Stimulated activated CD8-positive, alpha-beta memory T cell treated with anti-CD3 and anti-CD28 coated beads, Interleukin-4, amount 100 ng/mL, for 1 hour (primary cell): ENCODE results near the gene FNBP1L.

Experiments used
- DNase-seq, 2 donors: peaks; one replicate each; pipeline ENCODE4 v3.0.0-alpha.2; 2020; ENCODE audit warnings: low read depth in 2 of 2, low spot score in 1 of 2

The FNBP1L gene

DNA sequence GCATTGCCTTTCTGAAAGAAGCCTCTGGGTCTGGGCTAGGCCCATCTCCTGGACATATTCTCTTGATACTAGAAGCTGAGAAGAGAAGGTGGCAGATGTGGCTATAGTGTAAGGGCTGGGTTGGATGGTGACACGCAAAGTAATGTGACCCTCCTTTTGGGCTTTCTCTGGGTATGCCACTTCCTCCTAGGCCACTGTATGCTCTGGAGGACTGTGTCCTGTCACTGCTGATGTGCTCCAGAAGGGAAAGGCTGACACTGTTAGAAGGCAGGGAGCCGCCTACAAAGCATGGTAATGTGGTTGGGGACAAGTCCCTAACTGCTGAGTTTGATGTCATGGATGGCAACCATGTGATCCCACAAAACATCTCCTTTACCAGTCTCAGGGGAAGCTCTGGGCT is 121.6 kb downstream of the FNBP1L start:
- DNase-seq: no peak

DNA sequence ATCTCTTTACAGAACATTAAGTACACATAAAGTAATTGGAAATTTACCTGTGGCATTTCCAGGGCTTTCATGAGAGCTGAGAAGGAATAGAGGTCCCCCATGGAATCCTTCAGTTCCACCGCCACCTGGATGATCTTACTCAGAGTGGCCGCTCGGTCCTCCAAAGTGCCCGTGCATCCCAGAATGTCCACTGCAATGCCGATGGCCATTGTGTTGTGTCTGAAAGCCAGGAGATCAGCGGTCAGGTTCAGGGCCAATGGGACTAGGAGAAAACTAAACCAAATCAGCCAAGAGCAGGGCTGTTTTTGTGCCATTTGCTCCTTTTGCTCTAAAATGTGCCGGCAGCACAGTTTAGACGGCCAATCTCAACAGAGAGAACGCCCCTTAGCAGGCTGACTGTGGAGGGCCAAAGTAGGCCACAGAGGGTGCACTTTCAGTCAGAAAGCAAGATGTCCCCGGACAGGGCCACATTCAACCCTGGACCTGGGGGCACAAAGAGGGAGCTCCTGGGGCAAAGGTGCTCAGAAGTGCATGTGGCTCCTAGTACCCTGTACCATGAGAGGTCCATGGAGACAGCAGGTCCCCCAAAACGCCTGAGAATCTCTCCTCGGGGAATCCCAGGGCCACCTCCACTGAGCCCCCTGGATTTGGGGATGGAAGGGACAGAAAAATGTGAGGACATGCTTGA is 123.8 kb downstream of the FNBP1L start:
- DNase-seq: no peak

GRCh38 chr1:93573940-93574469 is 126.1 kb downstream of the FNBP1L start:
- DNase-seq: no peak

DNA sequence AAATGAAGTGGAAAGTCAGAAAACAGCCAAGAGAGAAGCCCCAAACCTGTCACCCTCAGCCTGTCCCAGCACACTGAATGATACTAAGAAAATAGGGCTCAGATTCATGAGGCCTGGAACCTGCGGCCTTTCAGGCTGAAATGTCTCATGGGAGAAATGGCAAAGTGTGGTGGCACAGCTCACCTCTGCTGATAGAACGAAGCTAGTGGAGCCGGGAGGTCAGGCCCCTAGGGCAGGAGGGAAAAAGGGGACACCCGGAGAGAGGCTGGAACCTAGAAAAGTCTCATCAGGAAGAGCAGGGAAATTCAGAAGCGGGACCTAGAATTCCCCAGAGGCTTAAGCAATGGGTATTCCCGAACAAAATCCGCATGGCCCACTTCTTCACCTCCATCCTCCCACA is 126.6 kb downstream of the FNBP1L start:
- no peak for DNase-seq

DNA sequence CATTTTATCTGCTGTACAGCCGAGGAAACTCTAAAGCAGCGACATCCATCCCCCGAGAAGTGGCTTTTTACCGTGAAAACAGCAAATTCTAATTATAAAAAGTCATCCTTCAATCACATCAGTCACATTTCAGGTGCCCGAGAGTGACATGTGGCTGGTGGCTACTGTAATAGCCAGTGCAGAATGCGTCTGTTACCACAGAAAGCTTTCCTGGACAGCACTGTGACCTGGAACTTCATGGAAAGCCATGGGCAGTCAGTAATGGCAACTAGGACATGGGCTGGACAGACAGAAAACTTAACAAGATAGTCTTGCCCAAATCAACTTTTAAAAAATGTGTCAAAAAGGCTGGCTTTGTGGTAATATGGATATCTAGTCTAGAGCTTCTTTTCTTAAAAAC is 127.1 kb downstream of the FNBP1L start:
- no peak for DNase-seq

DNA sequence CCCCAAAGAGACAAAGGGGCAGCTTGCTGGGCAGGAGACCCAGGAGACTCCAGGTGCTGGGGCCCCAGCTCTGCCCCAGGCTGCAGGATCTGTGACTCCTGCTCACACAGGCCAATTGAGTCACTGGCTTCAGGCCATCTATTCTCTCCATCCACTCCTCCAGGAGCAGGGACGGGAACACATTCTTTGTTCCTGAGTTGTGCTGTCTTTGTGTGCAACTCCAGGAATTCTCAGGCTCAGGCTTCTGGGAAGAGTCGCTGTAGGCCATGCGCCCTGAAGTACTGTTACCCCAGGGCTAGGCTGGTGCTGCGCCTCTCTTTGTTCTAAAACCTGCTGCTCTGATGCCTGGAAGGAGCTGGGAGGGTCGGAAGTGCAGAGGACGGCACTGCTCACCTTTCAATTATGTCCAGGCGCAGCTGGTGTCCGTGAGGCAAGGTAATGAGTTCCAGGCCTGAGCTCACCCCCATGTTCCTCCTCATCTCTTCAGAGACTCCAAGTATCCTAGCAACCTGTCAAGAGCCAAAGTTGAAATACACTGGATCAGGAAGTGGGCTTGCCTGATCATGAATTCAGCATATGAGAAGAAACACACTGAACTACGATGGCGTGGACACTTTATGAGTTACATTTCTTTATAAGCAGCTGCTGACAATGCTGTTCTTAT is 127.8 kb downstream of the FNBP1L start:
- DNase-seq: no peak

- no peak for DNase-seq
Measured at GRCh38 chr1:93576346-93576745, 128.4 kb downstream of the FNBP1L start.

DNA sequence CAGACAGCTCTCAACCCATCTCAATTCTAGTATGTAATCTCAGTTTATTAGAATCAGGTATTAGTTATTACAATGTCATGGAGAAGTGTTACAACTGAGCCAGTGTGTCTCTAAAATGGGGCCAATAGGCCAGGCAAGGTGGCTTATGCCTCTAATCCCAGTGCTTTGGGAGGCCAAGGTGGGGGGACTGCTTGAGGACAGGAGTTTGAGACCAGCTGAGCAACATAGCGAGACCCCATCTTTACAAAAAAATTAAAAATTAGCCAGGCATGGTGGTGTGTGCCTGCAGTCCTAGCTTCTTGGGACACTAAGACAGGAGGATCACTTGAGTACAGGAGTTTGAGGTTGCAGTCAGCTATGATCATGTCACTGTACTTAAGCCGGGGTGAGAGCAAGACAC is 128.8 kb downstream of the FNBP1L start:
- no peak for DNase-seq

- no peak for DNase-seq
Measured at GRCh38 chr1:93577536-93578432, 129.9 kb downstream of the FNBP1L start.

DNA sequence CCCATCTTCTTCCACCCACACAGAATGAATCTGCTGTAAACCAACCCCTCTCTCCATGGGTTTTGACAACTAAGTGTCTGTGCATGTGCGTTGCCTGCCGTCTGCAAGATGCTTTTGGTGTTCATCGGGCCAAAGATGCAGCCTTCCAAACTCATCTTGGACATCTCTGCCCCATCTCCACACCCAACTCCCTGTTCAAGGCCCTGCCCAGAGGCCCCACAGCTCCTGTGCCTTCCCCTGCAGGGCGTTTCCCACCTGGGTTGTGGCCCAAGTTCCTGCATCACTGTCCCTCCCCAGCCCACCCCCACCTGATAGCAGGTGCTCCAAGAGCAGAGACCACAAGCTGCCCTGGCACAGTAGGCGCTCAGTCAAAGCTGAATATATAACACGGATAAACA is 130.5 kb downstream of the FNBP1L start:
- DNase-seq: no peak

DNA sequence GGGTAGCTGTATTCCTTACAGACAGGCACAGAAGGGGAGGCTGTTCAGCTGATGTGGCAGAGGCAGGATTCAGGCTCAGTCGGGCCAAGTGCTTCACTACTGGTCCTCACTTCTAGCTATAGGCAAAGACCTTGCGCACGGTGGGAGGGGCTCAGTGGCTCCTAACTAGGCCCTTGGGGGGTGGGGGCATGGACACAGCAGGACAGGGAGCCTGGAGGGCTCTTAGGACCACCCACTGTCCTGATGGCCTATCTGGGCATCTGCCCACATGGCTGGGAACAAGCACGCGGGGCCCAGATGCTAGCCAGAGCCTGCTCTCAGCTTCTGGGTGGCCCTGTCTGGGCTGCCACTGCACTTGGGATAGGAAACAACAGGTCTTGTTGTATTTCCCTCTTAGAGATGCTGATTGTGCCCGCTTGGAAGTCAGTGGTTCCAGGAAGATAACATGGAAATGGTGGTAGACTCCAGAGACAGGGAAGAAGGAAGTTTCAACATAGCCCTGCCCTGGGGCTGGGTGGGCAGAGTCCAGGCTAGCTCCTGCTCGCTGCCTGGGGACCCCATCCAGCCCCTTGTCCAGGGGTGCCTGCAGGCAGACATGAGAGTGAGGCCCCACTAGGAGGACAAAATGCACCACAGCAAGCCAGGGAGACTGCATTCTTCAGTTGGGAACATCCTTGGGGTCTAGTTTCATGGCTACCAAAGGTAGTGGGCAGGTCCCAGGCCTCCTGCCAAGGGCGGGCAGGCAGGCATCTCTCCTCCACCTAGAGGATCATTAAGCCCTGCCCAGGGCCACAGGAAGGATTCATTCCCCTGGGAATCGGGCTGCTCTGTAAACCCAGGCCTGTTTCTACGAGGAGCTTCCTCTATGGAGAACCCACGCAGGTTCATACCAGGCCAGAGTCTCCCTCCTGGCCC is 131.2 kb downstream of the FNBP1L start:
- no peak for DNase-seq

DNA sequence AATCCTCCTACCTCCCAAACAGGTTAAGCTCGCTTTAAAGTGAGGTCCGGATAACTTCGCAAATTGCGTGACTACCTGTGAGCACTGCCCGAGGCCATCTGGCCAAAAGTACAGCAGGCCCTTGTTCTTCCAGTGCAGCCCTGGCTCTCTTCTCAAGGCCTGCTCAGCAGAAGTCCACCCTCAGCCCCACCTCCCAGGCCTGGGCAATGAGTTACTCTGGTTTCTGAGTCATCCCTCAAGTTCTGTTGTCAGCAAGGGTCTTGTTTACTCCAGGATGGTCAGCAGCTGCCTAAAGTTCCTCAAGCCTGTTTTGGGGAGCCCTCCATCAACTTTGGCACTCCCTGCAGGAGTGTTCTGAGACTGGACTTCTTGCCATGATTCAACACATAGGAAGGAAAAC is 132.0 kb downstream of the FNBP1L start:
- no peak for DNase-seq

DNA sequence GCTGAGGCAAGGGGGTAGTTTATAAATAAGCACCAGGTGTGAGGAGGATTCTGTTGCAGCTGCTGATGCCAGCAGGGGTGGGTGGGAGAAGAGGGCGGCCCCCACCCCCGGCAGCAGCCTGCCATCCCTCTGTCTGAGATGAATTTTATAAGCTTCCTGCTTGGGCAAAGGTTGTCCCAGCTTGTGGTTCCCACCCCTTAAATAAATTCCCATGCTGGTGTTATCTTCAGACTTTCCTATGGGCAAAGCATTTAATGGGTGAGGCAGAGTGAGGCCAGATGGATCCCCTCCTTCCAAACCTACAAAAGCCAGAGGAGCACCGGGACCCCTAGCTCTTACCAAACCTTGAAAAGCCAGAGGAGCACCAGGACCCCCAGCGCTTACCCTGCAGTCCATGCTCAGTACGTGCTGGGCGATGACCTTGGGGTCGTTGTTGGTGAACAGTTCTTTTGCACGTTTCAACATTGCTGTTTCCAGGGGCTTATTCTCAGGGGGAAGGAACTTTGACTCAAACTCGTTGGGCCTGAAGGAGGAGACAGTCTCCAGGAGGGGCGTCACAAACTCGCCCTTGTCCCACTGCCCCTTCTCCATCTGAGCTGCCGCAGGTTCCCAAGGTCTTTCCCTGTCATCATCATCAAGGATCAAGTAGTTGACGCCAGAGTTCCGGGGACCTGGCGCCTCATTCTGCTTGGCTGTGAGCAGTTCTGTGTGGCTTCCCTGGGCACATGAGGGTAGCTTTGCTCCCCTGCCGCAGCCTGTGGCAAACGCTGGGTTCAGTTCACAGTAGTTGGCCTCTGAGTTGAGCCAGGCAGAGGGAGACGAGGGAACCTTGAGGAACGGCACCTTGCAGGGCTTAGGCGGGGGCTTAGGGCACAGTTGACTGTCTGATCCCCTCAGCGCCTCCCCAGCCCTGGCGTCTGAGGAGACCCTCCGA is 134.3 kb downstream of the FNBP1L start:
- DNase-seq: no peak

DNA sequence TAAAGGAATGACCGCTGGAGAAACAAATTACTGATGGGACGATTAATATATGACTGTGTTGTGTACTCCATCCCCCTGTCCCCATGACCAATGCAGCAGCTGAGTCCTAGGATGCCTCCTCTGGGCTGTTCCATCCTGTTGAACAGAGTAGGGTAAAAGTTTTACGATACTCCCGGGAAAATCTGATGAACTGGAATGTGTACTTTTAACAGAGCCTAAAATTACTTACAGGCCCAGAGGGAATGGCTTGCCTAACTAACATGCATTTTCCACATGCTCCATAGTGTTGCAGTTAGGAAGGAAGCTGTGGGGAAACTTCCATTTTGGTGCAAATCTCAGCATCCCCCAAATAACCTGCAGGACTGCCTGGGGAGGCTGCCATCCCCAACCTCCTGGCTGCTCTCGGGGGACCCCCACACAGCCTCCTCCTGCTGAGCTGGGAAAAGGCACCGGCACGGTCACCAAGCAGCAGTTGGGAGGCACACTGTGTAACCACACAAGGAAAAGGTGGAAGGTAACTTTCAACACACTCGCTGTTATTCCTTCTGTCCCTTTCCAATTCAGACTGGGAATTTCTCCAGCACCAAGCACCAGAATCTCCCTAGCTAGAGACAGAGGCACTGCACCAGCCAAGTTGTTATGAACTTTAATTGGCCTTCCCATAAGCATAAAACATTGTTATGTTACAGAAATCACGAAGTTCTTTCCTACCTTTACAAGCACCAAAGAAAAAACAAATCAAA is 136.5 kb downstream of the FNBP1L start:
- DNase-seq: no peak

DNA sequence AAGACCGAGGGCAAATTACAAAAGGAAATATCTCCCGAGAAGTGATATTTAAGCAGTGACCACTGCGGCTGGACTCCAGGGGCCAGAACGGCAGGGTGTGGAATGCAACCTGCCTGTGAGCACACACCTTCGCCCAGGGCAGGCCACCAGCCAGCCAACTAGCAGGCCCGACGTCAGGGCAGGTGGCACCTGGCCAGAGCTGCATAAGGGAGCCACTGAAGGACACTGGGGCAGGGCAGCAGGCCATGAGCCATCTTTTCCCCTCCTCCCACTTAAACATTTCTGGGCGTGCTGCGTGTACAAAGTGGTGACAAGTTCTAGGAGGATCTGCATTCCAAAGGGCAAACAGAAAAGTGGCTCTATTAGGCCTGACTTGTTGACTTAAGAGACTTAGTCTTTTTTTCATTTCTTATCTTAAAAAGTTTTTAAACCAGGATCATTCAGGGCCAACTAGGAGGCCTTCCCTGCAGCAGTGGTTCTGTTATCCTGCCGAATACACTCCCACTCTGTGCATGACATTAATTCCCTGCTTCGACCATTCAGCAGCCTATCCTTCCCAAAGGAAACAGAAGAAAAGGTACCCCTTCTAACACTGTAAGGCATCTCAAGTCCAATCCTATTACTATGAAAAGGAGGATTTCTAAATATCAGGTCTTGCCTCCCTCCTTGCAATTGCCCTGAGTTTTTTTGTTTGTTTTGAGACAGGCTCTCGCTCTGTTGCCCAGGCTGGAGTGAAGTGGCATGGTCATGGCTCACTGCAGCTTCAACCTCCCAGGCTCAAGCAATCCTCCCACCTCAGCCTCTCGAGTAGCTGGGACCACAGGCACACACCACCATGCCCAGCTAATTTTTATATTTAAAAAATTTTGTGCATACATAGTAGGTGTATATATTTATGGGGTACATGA is 137.4 kb downstream of the FNBP1L start:
- no peak for DNase-seq

GRCh38 chr1:93587354-93587753 is 139.4 kb downstream of the FNBP1L start:
- DNase-seq: no peak

DNA sequence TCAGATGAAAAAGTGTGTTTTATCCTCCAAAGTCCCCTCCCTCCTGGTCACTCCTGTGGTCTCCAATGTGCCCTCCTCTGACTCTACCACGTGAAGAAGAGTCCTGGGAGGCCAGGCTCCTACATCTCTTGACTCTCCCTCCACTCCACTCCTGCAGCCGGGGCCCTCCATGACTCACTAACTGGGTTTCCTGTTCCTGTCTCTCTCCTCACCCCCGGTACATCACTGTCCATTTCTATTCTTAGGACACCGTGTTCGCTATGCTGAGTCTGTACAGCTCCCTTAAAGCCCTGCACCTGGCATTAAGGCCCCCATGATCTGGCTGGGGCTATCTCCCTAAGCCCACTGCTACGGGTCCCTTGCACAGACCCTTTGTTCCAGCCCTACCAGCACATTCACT is 140.3 kb downstream of the FNBP1L start:
- no peak for DNase-seq

DNA sequence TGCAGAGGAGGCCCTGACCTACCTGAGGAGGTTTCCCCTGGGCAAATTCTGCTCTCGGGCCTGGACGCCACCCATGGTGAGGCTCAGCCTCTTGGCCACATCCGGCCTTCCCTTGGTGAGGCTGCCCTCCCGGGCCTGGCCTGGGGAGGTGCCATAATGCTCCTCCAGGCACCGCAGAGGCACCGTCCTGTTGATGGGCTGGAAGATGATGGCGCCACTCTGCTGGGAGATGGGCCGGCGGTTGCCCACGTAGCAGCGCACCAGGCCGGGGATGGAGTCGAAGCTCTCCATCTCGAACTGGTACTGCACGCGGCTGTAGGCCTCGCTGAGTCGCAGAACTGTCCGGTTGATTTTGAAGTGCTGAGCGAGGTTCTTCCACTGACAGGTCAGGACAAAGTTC is 141.0 kb downstream of the FNBP1L start:
- DNase-seq: no peak
